Breast epithelium (tissue), 3 donors: ENCODE results near the gene SCRT2.

ENCODE experiments used
- POLR2A ChIP-seq: fragments of 450-650 bp; IDR thresholded peaks from one replicate; pipeline ENCODE4 v1.6.1; 2016; ENCODE audit warnings: antibody characterized with exemption, mild to moderate bottlenecking, moderate library complexity
- POLR2AphosphoS5 ChIP-seq, 3 donors: sonication (generic); formaldehyde crosslinking; IDR thresholded peaks; one replicate each; pipeline ENCODE4 v1.6.1; 2017; ENCODE audit warnings: antibody characterized with exemption in 3 of 3
- TF ChIP-seq, protein P1 (sequence below), 3 donors: fragments of 450-650 bp; IDR thresholded peaks; one replicate each; pipeline ENCODE4 v1.5.1; 2016 to 2017; ENCODE audit warnings: antibody characterized with exemption in 3 of 3, mild to moderate bottlenecking in 3 of 3, moderate library complexity in 3 of 3

GRCh38 chr20:689947-690346 lies 14.3 kb upstream of the SCRT2 start:
- TF ChIP-seq, protein P1, sequence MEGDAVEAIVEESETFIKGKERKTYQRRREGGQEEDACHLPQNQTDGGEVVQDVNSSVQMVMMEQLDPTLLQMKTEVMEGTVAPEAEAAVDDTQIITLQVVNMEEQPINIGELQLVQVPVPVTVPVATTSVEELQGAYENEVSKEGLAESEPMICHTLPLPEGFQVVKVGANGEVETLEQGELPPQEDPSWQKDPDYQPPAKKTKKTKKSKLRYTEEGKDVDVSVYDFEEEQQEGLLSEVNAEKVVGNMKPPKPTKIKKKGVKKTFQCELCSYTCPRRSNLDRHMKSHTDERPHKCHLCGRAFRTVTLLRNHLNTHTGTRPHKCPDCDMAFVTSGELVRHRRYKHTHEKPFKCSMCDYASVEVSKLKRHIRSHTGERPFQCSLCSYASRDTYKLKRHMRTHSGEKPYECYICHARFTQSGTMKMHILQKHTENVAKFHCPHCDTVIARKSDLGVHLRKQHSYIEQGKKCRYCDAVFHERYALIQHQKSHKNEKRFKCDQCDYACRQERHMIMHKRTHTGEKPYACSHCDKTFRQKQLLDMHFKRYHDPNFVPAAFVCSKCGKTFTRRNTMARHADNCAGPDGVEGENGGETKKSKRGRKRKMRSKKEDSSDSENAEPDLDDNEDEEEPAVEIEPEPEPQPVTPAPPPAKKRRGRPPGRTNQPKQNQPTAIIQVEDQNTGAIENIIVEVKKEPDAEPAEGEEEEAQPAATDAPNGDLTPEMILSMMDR (IDR thresholded peaks at IDR 0.05) = no peak
- TF ChIP-seq POLR2AphosphoS5 (IDR thresholded peaks at IDR 0.05) (no peak), POLR2A (no peak)
